HG03097 (cell line): ENCODE results near the gene PTPRK.

ENCODE experiments used
- ATAC-seq: cut with Tn5 transposase; IDR thresholded peaks from one replicate; pipeline ENCODE4 v1.9.1; 2021; ENCODE audit not compliant: unreplicated experiment, low FRiP score

Gene PTPRK

DNA sequence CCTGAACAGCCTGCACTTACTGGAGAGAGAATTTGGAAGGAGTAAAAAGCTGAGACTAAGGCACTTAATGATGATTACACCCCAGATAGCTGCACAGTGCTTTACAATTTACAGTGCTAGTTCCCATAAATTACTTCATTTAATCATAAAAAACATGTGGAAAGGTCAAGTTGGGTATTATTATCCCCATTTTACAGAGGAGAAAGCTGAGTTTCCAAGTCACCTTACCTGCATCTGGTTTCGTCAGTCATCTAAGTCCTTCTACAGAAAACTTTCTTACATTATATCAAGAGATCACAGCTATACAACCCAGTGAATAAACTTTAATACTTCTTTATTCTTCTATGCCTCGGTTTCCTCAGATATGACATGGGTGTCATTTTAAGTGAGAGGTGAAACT lies 3.3 kb downstream of the PTPRK start:
- ATAC-seq = no peak

DNA sequence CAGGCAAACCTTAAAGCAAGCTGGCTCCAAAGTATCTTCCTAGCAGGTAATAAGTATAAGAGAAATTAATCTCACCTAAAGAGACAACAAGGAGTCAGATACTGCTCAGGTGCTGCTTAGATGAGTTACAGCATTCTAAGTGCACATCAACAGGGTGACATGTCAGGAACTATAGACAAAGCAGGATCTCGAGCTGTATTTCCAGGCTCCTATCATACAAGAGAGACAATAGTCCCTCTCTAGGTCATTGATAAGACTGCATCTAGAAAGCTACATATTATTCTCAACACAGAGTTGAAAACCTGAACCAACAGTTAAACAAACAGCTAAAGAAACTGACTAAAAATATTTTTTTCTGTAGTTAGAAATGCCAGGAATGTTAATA lies 3.9 kb downstream of the PTPRK start:
- ATAC-seq = no peak

DNA sequence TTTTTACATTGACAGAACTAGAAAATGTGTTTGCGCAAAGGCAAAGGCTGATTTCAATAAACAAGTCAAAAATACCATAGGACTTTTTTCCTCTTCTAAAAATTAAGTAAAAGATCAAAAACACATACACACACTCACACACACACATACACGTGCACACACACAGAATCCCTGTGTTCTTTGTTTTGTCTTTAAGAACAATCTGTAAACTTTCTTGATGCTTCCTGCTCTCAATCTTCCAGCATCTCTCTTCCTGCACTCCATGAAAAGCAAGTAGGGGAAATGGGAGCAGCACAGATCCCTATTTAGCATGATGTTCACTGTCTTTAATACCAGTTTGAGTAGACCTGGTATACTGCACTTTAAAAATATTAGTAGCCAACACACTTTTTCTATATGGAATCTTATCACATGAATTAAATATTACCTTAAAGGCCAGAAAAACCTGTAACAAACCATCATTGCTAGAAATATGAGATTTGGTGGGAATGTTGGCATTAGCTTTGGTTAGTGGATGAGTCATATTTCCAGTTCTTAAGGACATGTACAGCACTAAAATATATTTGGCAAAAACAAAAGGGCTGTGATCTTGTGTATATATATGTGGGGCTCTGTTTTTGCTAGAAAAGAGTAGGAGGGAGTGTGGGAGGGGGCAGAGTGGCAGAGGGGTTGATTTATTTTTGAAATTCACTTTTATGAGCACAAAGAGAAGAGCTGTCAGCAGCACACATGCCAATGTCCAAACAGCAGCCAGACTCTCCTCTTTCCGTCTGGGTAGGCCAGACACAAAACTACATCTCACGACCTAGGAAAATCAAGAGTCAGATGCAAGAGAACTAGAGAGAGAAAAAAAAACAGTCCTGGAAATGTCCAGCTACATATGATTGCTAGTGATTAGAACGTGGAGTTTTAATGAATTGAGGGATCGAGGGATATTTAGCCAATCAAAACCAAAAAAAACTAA lies 4.6 kb downstream of the PTPRK start:
- ATAC-seq = no peak

- no peak for ATAC-seq
These were observed 6.5 kb downstream of the PTPRK start for GRCh38 chr6:128513878-128514277.

DNA sequence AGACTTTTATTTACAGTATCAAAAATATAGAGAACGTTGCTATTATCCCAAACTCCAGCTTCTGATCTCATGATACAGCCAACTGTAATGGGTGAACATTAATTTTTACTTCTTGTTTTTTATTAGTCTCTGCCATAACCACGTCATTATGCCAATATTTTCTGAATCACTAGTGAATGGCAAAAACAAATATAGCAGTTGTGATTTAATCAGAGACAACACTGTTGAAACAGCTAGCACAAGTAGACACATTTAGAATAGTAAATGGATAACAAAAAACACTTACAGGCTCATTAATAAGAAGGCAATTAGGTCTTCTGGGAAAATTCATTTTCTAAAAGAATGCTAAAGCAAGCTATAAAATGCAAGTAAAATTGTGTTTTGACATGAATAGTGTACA lies 8.1 kb downstream of the PTPRK start:
- ATAC-seq = no peak

DNA sequence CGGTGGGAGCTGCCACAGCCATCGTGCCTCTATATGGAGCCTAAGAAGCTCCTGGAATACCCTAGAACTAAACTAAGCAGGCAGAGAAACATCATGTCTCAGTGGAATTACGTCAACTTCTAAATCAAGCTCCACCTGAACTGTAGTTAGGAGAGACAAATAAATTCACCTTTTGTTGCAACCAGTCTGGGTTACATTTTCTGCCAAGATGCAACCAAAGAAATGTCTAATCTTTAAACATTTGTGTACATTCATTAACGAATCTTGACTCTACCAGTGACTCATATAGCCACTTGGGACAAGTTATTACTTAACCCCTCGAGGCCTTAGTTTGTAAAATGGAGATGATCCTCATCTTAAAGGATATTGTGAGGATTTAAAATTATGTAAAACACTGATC lies 8.9 kb downstream of the PTPRK start:
- peak; percentile 58 for ATAC-seq

GRCh38 chr6:128509709-128510108 lies 10.7 kb downstream of the PTPRK start:
- ATAC-seq = no peak

GRCh38 chr6:128508588-128509296 lies 11.7 kb downstream of the PTPRK start:
- ATAC-seq = no peak

- no peak for ATAC-seq
These were observed 12.8 kb downstream of the PTPRK start for GRCh38 chr6:128507337-128508310.

GRCh38 chr6:128505603-128506002 lies 14.8 kb downstream of the PTPRK start:
- ATAC-seq = no peak

DNA sequence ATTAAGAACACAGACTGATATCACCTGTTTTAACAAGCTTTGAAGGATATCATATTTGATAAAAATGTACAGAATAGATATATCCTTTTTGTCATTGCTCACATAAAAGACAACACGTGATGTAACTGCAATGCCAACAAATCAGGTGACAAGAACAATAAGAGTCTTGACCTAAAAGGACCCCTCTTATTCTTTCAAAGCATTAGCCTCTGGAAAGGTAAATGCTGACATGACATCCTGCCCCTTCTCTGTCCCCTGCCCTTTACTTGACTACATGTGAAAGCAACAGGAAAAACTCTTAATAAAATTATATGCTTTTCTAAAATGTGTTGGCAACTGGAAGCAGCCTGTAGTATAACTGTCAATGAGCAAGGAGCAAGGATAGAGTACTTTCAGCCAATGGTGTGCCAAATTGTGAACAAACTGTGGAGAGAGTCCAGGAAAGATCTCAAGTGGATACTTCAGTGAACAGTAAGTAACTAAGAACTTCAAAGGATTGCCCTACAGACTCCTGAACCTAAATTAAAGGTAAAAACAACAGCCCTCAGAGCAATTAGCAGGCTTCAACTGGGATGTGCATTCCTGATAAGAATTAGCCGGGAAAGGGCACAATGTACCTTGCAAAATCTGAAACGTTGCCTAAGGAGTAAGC lies 16.3 kb downstream of the PTPRK start:
- no peak for ATAC-seq

DNA sequence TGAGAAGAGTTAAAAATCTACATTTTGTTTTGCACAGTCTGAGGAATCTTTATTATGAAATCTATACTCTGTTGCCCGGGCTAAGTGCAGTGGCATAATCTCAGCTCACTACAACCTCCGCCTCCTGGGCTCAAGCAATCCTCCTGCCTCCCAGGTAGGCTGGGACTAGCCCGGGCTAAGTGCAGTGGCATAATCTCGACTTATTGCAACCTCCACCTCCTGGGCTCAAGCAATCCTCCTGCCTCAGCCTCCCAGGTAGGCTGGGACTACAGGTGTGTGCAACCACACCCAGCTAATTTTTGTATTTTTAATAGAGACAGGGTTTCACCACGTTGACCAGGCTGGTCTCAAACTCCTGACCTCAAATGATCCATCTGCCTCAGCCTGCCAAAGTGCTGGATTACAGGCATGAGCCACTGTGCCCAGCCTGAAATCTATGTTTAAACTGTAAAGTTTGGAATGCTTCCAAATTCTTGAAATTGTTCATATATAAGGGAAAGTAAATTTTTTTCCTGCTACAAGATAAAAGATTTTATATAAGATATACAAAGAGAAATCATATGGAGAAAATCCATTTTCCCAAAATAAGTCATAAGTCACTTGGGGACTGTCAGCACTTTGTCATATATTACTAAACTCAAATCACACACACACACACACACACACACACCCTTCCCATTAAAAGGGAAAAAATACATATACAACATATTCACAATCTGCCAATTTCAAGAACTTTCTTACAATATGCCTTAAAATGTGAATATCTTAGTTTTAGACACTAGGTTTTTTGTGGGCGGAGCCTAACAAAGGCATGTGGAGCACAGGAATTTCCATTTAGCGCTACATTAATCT lies 19.4 kb downstream of the PTPRK start:
- no peak for ATAC-seq

- no peak for ATAC-seq
These were observed 20.4 kb downstream of the PTPRK start for GRCh38 chr6:128500014-128500413.

DNA sequence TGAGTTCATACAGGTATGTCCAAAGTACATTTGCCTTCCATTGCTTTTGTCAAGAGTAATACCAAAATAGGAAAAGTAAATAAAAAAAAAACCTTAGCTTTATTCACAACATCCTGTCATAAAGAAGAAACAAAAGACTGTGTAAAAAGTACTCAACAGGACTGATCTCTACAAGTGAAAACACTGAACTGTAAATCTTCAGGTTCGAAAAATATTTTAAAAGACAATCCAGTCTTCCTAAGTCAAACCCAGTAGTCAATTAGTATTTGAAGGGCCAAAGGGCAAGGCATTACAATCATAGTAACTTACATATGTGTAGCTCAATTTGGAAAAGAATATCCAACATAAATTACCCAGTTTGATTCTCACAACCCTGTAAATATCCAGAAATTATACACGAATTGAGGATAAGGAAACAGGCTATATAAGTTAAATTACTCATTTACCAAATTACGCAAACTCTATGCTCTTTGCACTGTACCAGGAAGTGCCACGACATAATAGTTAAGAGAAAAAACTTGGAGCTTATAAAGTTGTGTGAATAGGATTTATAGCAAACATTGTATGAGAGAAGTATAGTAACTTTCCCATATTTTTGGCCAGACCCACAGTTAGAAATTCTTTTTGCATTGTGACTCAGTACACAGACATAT lies 21.2 kb downstream of the PTPRK start:
- no peak for ATAC-seq

- ATAC-seq = no peak
These were observed 22.2 kb downstream of the PTPRK start for GRCh38 chr6:128498234-128498633.

- ATAC-seq = no peak
These were observed 24.7 kb downstream of the PTPRK start for GRCh38 chr6:128495536-128496333.

DNA sequence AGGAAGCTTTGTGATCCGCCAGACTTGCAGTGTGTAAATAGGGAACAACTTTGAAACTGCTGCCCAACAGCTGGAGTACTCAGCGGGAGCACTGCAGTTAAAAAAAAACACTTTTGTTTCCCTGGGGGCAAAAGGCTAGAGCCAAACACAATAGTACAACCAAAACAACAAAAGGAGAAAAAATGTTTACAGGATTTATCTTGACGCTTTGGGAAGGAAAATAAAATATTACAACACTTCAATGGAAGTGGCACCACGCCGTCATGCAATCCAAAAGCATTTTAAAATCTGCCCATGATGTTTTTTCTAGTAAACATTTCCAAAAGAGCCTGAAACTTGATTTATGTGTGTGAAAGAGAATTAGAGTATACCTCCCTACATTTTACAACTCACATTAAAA lies 26.0 kb downstream of the PTPRK start:
- ATAC-seq = no peak

GRCh38 chr6:128493877-128494276 lies 26.5 kb downstream of the PTPRK start:
- peak; percentile 62 for ATAC-seq
